ENCODE results near the gene LRP1B.

LRP1B gene

DNA sequence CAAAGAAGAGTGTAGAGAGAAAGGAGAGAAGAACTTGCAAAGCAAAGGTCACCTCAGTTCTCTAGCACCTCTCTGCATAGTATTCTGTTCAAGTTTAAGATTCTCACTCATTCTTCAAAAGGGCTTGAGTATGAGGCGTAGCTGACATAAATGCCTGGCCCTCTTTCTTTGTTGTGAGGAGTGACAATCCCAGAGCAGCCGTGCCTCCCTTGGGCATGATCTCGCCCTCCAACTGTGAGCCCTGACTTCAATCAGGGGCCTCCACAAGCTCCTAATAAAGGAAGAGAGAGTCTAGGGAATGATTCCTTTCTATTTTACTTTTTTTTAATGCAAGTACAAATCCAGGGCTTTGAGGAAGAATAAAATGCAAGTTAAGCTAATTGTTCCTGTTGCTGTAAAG lies 402.7 kb downstream of the LRP1B start:
- no peak for TF ChIP-seq POLR2AphosphoS5 (IDR thresholded peaks at IDR 0.05; ENCODE audit: low read depth, low read length)
- TF ChIP-seq POLR2A (IDR thresholded peaks at IDR 0.05; ENCODE audit: low read depth, low read length) = no peak
- no peak for TF ChIP-seq TAF1 (IDR thresholded peaks at IDR 0.05; ENCODE audit: borderline replicate concordance, low read depth, low read length)
- DNase-seq (ENCODE audit: insufficient read length) (no peak), FAIRE-seq (no peak)

GRCh38 chr2:141724426-141724825 lies 406.4 kb downstream of the LRP1B start:
- FAIRE-seq (no peak), DNase-seq (ENCODE audit: insufficient read length) (no peak)
- TF ChIP-seq POLR2AphosphoS5 (IDR thresholded peaks at IDR 0.05; ENCODE audit: low read depth, low read length) (no peak), TAF1 (IDR thresholded peaks at IDR 0.05; ENCODE audit: borderline replicate concordance, low read depth, low read length) (no peak), POLR2A (IDR thresholded peaks at IDR 0.05; ENCODE audit: low read depth, low read length) (no peak)

- FAIRE-seq (no peak), DNase-seq (ENCODE audit: insufficient read length) (no peak)
- TF ChIP-seq TAF1 (IDR thresholded peaks at IDR 0.05; ENCODE audit: borderline replicate concordance, low read depth, low read length) = no peak
- TF ChIP-seq POLR2AphosphoS5 (IDR thresholded peaks at IDR 0.05; ENCODE audit: low read depth, low read length) = no peak
- TF ChIP-seq POLR2A (IDR thresholded peaks at IDR 0.05; ENCODE audit: low read depth, low read length) = no peak
Observed at GRCh38 chr2:141723814-141724213, 407.0 kb downstream of the LRP1B start.

DNA sequence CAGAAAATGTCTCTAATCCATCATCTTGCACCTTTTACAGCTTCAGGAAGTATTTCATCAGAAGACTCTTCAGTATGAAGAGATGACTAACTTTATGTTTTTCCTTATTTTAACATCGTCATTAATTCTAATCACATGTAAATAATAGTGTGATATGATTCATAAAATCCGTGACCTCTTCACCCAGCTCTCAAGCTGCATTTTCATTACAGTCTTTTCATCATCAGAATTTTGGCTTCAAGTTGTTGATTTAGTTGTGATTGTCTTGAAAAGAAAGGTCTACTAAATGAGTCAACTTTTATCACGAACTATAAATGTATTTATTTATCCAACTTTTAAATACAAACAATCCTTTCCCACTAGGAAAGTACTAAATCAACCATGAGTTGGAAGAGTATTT lies 410.3 kb downstream of the LRP1B start:
- no peak for FAIRE-seq
- DNase-seq (ENCODE audit: insufficient read length) = no peak
- TF ChIP-seq POLR2A (IDR thresholded peaks at IDR 0.05; ENCODE audit: low read depth, low read length) (no peak), POLR2AphosphoS5 (IDR thresholded peaks at IDR 0.05; ENCODE audit: low read depth, low read length) (no peak), TAF1 (IDR thresholded peaks at IDR 0.05; ENCODE audit: borderline replicate concordance, low read depth, low read length) (no peak)

DNA sequence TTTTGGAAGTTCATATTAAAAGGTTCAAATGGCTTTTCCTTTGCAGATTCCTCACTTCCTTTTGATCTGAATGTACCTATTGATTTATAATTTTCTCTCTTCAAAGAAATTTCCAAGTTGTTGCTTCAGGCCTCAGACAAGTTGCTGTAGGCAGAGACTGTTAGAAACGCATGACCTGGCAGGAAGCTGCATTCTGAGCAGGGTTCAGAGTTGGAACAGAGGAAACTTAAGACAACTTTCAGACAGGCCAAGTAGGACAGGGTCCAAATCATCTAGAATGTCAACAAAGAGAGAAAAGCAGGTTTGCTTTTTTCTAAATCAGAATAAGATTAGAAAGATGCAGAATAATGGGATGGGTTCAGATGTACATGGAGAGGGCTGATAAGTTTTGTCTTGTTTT lies 416.3 kb downstream of the LRP1B start:
- FAIRE-seq (no peak), DNase-seq (ENCODE audit: insufficient read length) (no peak)
- TF ChIP-seq POLR2AphosphoS5 (IDR thresholded peaks at IDR 0.05; ENCODE audit: low read depth, low read length) (no peak), TAF1 (IDR thresholded peaks at IDR 0.05; ENCODE audit: borderline replicate concordance, low read depth, low read length) (no peak), POLR2A (IDR thresholded peaks at IDR 0.05; ENCODE audit: low read depth, low read length) (no peak)

DNA sequence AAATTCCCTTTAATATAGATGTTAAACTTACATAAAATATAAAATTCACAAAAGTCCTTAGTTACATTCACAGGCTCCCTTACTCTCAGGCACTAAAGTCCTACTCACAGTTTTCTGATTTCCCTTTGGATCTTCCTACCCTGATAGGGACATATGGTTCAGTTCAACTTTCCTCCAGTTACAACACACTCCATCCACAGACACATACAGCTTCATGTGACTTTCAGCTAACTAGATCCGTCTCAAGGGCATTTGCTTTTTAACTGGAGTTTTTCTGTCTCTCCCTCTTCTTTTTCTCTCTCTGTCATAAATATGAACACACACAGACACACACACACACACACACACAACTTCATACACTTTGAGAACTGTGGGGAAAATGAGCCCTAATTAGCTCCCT lies 419.2 kb downstream of the LRP1B start:
- DNase-seq (ENCODE audit: insufficient read length) (no peak), FAIRE-seq (no peak)
- TF ChIP-seq TAF1 (IDR thresholded peaks at IDR 0.05; ENCODE audit: borderline replicate concordance, low read depth, low read length) = no peak
- no peak for TF ChIP-seq POLR2A (IDR thresholded peaks at IDR 0.05; ENCODE audit: low read depth, low read length)
- TF ChIP-seq POLR2AphosphoS5 (IDR thresholded peaks at IDR 0.05; ENCODE audit: low read depth, low read length) = no peak

DNA sequence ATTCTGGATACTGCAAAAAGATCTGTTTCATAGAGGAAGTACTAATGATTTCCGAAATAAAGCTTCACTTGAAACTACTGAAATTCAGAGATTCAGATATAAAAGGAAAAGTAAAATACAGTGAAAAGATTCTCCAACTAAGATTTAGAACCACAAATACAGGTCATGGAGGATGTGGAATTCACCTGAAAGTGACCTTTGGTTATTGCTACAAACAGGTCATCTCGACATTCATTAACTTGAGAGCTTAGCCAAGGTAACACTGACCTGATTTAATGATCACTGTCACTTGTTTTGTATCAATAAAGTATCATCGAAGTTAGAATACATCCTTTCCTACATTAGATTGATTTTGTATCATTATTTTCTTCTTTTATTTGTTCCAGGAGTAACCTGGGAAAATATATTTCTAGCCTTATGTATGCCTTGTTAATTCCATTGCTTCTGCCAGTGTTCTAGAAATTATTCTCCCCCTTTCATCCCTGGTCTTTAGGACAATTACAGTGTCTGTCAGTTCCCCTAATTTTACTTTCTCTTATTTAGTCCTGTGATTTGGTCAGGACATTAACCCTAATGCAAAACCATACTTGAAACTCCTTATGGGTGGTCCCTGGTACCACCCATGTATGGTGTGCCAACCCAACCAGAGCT lies 420.1 kb downstream of the LRP1B start:
- FAIRE-seq (no peak), DNase-seq (ENCODE audit: insufficient read length) (no peak)
- TF ChIP-seq POLR2AphosphoS5 (IDR thresholded peaks at IDR 0.05; ENCODE audit: low read depth, low read length) (no peak), POLR2A (IDR thresholded peaks at IDR 0.05; ENCODE audit: low read depth, low read length) (no peak), TAF1 (IDR thresholded peaks at IDR 0.05; ENCODE audit: borderline replicate concordance, low read depth, low read length) (no peak)

DNA sequence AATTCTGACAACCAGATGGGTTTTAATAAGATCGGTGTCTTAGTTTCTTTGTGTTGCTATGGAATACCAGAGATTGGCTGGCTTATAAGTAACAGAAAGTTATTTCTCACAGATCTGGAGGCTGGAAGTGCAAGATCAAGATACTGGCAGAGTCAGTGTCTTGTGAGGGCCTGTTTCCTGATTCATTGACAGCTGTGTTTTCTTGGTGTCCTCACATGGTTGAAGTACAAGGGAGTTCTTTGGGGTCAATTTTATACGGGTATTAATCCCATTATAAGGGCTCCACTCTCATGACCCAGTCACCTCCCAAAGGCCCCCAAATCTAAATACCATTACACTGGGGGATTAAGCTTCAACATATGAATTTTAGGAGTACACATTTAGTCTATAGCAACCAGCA lies 421.1 kb downstream of the LRP1B start:
- FAIRE-seq (no peak), DNase-seq (ENCODE audit: insufficient read length) (no peak)
- TF ChIP-seq POLR2AphosphoS5 (IDR thresholded peaks at IDR 0.05; ENCODE audit: low read depth, low read length) (no peak), TAF1 (IDR thresholded peaks at IDR 0.05; ENCODE audit: borderline replicate concordance, low read depth, low read length) (no peak), POLR2A (IDR thresholded peaks at IDR 0.05; ENCODE audit: low read depth, low read length) (no peak)

GRCh38 chr2:141707486-141707885 lies 423.3 kb downstream of the LRP1B start:
- TF ChIP-seq TAF1 (IDR thresholded peaks at IDR 0.05; ENCODE audit: borderline replicate concordance, low read depth, low read length) (no peak), POLR2AphosphoS5 (IDR thresholded peaks at IDR 0.05; ENCODE audit: low read depth, low read length) (no peak), POLR2A (IDR thresholded peaks at IDR 0.05; ENCODE audit: low read depth, low read length) (no peak)
- FAIRE-seq = no peak
- DNase-seq (ENCODE audit: insufficient read length) = no peak

- FAIRE-seq (no peak), DNase-seq (ENCODE audit: insufficient read length) (no peak)
- no peak for TF ChIP-seq POLR2A (IDR thresholded peaks at IDR 0.05; ENCODE audit: low read depth, low read length)
Observed at GRCh38 chr2:141704541-141704940, 426.3 kb downstream of the LRP1B start.

GRCh38 chr2:141703501-141703900 lies 427.3 kb downstream of the LRP1B start:
- FAIRE-seq (no peak), DNase-seq (ENCODE audit: insufficient read length) (no peak)
- TF ChIP-seq POLR2A (IDR thresholded peaks at IDR 0.05; ENCODE audit: low read depth, low read length) (no peak), TAF1 (IDR thresholded peaks at IDR 0.05; ENCODE audit: borderline replicate concordance, low read depth, low read length) (no peak), POLR2AphosphoS5 (IDR thresholded peaks at IDR 0.05; ENCODE audit: low read depth, low read length) (no peak)

GRCh38 chr2:141701618-141702017 lies 429.2 kb downstream of the LRP1B start:
- FAIRE-seq (no peak), DNase-seq (ENCODE audit: insufficient read length) (no peak)
- TF ChIP-seq POLR2AphosphoS5 (IDR thresholded peaks at IDR 0.05; ENCODE audit: low read depth, low read length) (no peak), POLR2A (IDR thresholded peaks at IDR 0.05; ENCODE audit: low read depth, low read length) (no peak), TAF1 (IDR thresholded peaks at IDR 0.05; ENCODE audit: borderline replicate concordance, low read depth, low read length) (no peak)

DNA sequence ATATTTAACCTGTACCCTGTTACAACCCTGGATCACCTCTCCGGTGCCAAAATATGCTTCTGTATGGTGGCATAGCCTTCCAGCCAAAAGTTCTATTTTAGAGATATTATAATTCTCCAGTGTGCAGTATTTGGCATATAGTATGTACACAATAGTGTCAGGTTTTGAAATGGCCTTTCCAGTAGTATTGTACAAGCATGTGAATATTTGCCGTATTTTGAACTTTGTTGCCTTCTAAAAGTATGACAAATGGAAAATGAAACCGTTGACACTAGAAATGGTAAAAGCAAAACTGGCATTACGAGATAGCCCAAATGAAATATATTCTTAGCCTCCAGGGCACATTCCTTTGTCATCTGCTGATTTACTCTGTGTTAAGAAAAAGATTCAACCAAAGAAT lies 431.2 kb downstream of the LRP1B start:
- DNase-seq (ENCODE audit: insufficient read length) = no peak
- no peak for TF ChIP-seq POLR2AphosphoS5 (IDR thresholded peaks at IDR 0.05; ENCODE audit: low read depth, low read length)
- no peak for FAIRE-seq
